Stimulated activated CD4-positive, alpha-beta T cell treated with anti-CD3 and anti-CD28 coated beads, TNF-alpha, amount 100 ng/mL, for 4 hours (primary cell): ENCODE measurements around the gene YJEFN3.
A peak's percentile ranks its signal among the peaks of the same experiment; 100 is the strongest.

ENCODE experiments used
- DNase-seq, 3 experiments: peaks; one replicate each; pipeline ENCODE4 v3.0.0-alpha.2; 2020; ENCODE audit warnings: low read depth in 3 of 3

YJEFN3 gene

DNA sequence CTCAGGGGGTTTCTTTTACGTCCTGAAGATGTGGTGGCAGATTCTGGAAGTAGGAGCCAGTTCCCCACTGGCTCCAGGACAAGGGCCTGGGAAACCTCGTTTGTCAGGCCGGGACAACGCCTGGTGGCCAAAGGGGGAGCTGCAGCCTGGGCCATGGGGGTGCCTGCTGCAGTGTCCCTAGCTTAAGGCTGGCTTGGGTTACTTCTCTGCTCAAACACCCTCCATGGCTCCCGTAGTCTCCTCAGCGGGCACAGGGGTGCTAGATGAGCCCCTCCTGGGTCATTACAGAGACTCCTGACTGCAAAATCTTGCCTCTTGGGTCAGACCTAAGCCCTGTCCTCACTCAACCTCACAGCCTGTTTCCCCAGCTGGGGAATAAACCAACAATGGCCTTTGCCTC lies 24.1 kb downstream of the YJEFN3 start:
- DNase-seq: no peak

GRCh38 chr19:19553670-19554069 lies 25.0 kb downstream of the YJEFN3 start:
- no peak for DNase-seq

DNA sequence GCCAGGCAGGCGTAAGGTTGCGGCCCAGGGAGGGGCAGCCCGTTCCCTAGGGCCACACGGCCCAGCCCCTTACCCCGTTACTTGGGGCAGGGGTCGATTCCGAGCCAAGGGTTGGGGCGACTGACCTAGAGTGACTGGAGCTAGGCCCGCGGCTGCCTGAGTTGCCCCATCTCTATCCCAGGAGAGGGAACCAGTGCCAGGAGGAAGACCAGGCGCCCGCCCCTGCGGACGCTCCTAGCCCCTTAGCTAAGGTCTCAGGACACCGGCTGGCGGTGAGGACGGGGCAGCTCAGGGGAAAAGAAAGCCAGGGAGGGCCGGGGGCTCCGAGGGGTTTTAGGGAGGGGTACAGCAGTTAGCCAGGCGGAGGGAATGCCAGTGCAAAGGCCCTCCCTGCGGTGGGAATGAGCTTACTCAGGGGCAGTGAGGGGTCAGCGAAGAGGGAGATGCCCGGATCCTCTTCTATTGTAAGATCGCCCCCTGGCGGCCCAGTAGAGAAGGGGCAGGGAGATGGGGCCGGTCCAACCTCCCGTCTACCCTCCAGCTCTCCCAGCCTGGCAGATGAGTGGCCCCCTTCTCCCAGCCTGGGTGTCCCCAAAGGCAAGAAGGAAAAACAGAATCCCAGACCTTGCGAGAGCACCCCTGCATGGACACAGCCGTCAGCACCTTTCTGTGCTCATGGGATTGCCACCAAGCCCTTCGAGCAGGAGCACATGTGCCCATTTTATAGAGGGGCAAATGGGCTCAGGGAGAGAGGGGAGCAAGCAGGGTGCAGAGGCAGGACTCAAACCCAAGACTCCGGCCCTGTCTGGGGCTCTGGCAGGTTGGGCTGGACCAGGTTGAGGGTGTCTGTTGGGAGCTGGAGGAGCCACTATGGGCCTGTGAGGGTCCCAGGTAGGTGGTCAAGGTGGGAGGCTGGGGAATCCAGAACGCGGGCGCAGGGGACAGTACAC lies 25.6 kb downstream of the YJEFN3 start:
- DNase-seq: peak in 2 of 3 experiments; percentile 45 to 49

GRCh38 chr19:19558055-19558454 lies 29.3 kb downstream of the YJEFN3 start:
- DNase-seq: no peak

GRCh38 chr19:19558636-19559035 lies 29.9 kb downstream of the YJEFN3 start:
- no peak for DNase-seq

DNA sequence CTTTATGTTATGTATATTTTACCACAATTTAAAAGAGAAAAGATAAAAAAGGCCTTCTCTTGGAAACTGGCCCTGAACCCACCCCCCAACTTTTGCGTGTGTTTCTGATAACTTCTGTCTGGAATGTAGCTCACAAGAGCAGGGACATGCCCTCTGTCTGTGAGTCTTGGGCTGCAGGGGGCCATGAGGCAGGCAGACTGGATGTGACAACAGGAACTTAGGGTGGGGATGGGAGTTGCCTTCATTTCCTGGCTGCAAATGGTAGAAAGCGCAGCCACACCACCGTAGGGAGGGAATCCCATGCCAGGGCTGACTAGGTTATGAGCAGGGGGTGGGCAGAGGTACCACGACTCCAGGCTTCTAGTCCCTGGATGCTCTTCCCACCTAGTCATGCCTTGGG lies 31.2 kb downstream of the YJEFN3 start:
- no peak for DNase-seq

GRCh38 chr19:19561946-19562664 lies 33.4 kb downstream of the YJEFN3 start:
- no peak for DNase-seq

- DNase-seq: no peak
Measured at GRCh38 chr19:19562665-19563347, 34.1 kb downstream of the YJEFN3 start.

GRCh38 chr19:19563348-19563848 lies 34.7 kb downstream of the YJEFN3 start:
- no peak for DNase-seq

- DNase-seq: no peak
Measured at GRCh38 chr19:19566306-19566705, 37.6 kb downstream of the YJEFN3 start.

GRCh38 chr19:19567391-19567790 lies 38.7 kb downstream of the YJEFN3 start:
- DNase-seq: no peak

DNA sequence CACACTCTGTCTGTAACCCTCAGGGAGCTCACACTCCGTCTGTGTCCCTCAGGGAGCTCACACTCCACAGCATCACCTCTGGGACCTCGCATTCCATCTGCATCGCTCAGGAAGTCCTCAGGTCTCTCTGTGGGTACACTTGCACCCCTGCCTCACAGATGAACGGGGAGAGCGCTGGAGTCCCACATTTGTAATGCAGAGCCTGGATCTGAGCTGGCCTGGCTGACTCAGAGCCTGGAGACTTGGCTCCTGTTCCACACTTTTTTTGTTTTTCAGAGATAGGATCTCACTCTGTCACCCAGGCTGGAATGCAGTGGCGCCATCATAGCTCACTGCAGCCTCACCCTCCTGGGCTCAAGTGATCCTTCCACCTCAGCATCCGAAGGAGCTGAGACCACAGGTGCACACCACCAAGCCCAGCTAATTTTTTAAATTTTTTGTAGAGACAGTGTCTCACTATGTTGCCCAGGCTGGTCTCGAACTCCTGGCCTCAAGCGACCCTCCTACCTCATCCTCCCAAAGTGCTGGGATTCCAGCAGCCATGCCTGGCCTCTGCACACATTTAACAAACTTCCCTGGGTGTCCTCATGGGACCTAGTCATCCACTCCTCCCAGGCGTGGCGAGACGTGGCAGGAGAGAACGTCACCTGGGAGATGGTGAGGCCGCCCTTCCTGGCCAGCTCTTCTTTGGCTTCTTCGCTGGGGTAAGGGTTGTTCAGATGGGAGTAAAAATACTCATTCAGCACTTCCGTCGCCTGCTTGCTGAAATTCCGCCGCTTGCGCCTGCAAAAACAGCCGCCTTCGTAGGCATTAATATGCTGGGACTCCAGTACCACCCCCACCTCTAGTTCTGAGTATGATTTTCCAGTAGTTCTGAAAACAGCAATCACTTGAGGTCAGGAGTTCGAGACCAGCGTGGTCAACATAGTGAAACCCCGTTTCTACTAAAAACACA lies 40.4 kb downstream of the YJEFN3 start:
- DNase-seq: no peak

- no peak for DNase-seq
Measured at GRCh38 chr19:19570571-19570970, 41.9 kb downstream of the YJEFN3 start.

- DNase-seq: no peak
Measured at GRCh38 chr19:19571071-19571786, 42.5 kb downstream of the YJEFN3 start.

- no peak for DNase-seq
Measured at GRCh38 chr19:19575411-19575810, 46.7 kb downstream of the YJEFN3 start.

DNA sequence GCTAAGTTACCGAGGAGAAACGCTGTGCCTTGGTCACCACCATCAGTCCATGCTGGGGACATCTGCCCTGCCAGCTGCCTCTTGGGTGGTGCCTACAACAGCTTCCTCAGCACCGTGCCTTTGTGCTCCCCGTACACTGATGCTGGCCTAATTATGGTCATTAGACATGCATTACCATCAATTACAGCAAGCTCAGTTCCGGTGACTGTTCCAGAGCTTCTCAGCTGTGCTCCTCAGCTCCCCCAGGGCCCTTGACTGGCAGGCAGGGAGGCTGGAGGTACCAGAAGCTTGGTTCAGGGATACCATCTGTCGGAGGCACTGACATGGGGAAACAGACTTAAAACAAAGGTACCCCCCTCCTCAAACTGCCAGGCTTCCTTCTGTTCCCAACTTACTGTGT lies 49.5 kb downstream of the YJEFN3 start:
- no peak for DNase-seq

- no peak for DNase-seq
Measured at GRCh38 chr19:19579533-19580361, 51.0 kb downstream of the YJEFN3 start.

DNA sequence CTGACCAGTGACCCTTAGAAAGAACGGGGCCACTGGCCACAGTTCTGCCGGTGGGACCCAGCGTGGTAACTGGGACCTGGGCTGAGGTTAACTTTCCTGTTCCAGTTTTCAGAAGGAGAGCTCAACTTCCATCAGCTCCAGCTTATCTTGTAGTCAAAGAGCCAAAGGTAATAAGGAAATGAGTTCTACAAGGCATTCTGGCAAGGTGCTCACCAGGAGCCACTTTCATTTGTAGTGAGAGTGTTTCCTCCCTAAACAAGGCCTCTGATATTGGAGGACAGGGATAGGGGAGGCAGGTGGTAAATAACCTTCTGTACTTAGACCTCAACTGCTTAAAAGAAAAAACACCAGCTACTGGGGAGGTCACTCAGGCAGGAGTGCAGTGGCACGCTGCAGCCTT lies 51.7 kb downstream of the YJEFN3 start:
- no peak for DNase-seq

GRCh38 chr19:19581391-19581790 lies 52.7 kb downstream of the YJEFN3 start:
- no peak for DNase-seq
